ENCODE data around the gene SPC24.

- TF ChIP-seq, protein P1, sequence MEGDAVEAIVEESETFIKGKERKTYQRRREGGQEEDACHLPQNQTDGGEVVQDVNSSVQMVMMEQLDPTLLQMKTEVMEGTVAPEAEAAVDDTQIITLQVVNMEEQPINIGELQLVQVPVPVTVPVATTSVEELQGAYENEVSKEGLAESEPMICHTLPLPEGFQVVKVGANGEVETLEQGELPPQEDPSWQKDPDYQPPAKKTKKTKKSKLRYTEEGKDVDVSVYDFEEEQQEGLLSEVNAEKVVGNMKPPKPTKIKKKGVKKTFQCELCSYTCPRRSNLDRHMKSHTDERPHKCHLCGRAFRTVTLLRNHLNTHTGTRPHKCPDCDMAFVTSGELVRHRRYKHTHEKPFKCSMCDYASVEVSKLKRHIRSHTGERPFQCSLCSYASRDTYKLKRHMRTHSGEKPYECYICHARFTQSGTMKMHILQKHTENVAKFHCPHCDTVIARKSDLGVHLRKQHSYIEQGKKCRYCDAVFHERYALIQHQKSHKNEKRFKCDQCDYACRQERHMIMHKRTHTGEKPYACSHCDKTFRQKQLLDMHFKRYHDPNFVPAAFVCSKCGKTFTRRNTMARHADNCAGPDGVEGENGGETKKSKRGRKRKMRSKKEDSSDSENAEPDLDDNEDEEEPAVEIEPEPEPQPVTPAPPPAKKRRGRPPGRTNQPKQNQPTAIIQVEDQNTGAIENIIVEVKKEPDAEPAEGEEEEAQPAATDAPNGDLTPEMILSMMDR (conservative IDR thresholded peaks at IDR 0.05) = no peak
- TF ChIP-seq EZH2 (IDR thresholded peaks at IDR 0.05; ENCODE audit: low read depth) = no peak
These were observed 44.3 kb downstream of the SPC24 start for GRCh38 chr19:11111117-11111770.

Data from PC-9 (cell line).